ENCODE measurements around the gene SLC51A.

SLC51A gene

DNA sequence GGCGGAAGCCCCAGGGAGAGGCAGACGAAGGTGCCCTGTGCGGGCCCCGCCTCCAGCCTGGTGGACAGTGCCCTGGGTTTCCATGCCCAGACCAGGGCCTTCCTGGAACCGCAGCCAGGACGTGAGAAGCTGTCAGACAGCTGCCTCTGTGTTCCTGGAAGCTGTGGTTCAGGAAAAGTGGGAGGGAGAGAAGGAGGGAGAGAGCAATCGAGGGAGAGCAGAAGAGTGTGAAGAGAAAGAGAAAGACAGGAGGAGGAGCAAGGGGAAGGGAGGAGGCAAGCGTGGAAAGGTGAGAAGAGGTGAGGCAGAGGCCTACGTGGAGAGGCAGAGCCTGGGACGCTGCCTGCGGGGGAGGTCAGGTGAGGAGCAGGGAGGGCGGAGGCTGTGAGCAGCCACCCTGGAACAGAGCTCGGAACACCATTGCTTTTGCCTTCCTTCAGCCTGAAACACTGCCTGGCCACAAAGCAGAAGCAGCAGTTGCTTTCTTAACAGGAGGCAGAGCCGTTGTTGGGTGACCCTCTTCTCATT is 23.7 kb upstream of the SLC51A start:
- no peaks in the 10 kb centered on the region for H3K9me3 ChIP-seq (ENCODE audit: control insufficient read depth, low read length)
- 70% methylated on average over 14 of the region's 14 CpGs for WGBS, 2 experiments
- H3K36me3 ChIP-seq (ENCODE audit: control insufficient read depth, insufficient read depth, low read length), result no peaks in the 10 kb centered on the region

DNA sequence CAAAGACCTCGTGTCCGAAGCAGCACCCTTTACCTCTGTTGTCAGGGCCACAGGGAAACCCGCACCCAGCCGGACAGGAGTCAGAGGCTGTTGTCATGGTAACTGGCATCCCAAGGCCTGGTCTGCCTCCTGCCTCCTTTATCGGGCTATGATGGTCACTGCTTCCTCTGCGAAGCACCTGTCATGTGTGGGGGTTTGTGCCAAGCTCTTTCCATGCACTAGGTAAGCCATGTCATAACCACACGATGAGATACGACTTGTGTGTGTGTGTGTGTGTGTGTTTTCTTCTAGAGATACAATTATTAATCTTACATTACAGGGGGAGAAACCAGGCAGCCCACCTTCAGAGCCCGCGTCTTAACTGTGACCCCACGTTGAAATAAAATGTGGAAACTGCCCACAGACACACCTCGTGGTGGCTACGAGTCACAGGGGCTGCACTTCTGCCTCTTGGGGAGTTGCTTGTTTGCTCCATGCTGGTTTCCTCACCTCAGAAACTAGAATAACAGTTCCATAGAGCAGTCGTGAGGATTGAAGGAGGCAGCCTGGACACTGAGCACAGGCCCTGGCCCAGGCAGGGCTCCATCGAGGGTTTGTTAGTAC is 23.1 kb upstream of the SLC51A start:
- H3K27me3 ChIP-seq (ENCODE audit: control insufficient read depth, insufficient read depth, low read length, poor library complexity, severe bottlenecking), result no peaks in the 10 kb centered on the region
- WGBS, 2 experiments, result 88% methylated on average over 15 of the region's 15 CpGs
- no peaks in the 10 kb centered on the region for H3K9me3 ChIP-seq (ENCODE audit: control insufficient read depth, low read length)
- peaks cover 6% of the 10 kb centered on the region for H3K4me1 ChIP-seq (ENCODE audit: control insufficient read depth, insufficient read depth, low read length)
- H3K36me3 ChIP-seq (ENCODE audit: control insufficient read depth, insufficient read depth, low read length), result no peaks in the 10 kb centered on the region
- no peak overlapping the region for H3K4me3 ChIP-seq (ENCODE audit: insufficient read depth, low read depth, low read length)
- H3K27ac ChIP-seq (ENCODE audit: insufficient read depth, low read depth, low read length, poor library complexity, severe bottlenecking), result no peak overlapping the region

More for the DNA sequence above, 23.7 kb upstream of the SLC51A start:
- Histone ChIP-seq H3K27ac (ENCODE audit: insufficient read depth, low read depth, low read length, poor library complexity, severe bottlenecking) (no peak overlapping the region), H3K27me3 (ENCODE audit: control insufficient read depth, insufficient read depth, low read length, poor library complexity, severe bottlenecking) (no peaks in the 10 kb centered on the region), H3K4me1 (ENCODE audit: control insufficient read depth, insufficient read depth, low read length) (peaks cover 6% of the 10 kb centered on the region), H3K4me3 (ENCODE audit: insufficient read depth, low read depth, low read length) (no peak overlapping the region)

DNA sequence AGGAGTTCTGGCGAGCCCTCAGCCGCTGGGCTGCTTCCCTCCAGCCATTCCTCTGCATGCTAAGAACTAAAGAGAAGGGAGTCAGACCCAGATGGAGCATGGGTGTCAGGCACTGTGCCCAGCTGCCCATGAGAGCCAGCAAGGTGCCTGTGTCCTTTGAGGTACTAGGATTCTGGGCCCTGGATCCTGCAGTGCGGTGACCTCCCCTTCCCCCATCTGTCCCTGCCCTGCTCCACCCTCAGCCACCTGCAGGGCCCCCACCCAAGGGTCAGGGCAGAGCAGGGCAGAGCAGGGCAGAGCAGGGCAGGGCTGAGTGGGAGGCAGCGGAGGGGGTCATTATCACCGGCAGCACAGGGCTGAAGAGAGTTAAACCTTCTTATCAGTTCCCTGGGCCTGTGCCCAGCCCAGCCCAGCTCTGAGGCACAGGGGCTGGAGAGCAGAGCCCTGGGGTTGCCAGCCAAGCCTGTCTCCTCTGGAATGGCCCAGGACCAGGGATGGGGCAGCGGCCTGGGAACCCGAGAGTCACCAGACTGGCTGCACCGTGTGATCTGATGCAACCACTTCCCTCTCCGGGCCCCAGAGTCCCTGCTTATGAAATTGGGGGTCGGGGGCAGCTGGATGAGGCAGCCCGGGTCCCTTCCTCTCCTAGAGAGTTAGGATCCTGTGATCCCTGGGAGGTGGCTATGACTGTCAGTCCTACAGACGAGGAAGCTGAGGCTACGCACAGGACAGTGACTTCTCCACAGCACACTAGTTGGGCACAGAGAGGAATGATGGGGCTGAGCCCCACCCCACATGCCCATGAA is 22.4 kb upstream of the SLC51A start:
- no peaks in the 10 kb centered on the region for H3K9me3 ChIP-seq (ENCODE audit: control insufficient read depth, low read length)
- H3K27ac ChIP-seq (ENCODE audit: insufficient read depth, low read depth, low read length, poor library complexity, severe bottlenecking), result no peak overlapping the region
- H3K27me3 ChIP-seq (ENCODE audit: control insufficient read depth, insufficient read depth, low read length, poor library complexity, severe bottlenecking), result no peaks in the 10 kb centered on the region
- no peak overlapping the region for H3K4me3 ChIP-seq (ENCODE audit: insufficient read depth, low read depth, low read length)
- H3K4me1 ChIP-seq (ENCODE audit: control insufficient read depth, insufficient read depth, low read length), result peaks cover 6% of the 10 kb centered on the region
- H3K36me3 ChIP-seq (ENCODE audit: control insufficient read depth, insufficient read depth, low read length), result no peaks in the 10 kb centered on the region
- WGBS, 2 experiments, result 90% methylated on average over 13 of the region's 13 CpGs

DNA sequence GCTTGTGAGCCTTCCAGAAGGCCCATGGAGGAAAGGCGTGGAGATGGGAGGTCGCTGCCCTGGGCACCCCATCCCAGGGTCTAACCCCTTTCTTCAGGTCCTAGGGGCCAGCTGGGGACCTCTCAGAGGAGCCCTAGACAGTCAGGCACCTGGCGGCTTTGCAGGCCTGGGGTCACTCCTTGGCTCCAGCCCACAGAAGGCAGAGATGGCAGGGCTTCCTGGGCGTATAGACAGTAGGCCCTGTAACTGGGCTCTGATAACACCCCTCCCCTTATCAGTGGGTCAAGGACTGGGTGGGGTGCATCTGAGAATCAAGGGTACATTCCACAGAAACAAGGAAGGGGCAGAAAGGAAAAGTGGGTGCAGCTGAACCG is 21.8 kb upstream of the SLC51A start:
- Histone ChIP-seq H3K4me3 (ENCODE audit: insufficient read depth, low read depth, low read length) (no peak overlapping the region), H3K27ac (ENCODE audit: insufficient read depth, low read depth, low read length, poor library complexity, severe bottlenecking) (no peak overlapping the region), H3K27me3 (ENCODE audit: control insufficient read depth, insufficient read depth, low read length, poor library complexity, severe bottlenecking) (no peaks in the 10 kb centered on the region), H3K36me3 (ENCODE audit: control insufficient read depth, insufficient read depth, low read length) (no peaks in the 10 kb centered on the region), H3K4me1 (ENCODE audit: control insufficient read depth, insufficient read depth, low read length) (peaks cover 6% of the 10 kb centered on the region), H3K9me3 (ENCODE audit: control insufficient read depth, low read length) (no peaks in the 10 kb centered on the region)
- 95% methylated on average over 5 of the region's 5 CpGs for WGBS, 2 experiments

DNA sequence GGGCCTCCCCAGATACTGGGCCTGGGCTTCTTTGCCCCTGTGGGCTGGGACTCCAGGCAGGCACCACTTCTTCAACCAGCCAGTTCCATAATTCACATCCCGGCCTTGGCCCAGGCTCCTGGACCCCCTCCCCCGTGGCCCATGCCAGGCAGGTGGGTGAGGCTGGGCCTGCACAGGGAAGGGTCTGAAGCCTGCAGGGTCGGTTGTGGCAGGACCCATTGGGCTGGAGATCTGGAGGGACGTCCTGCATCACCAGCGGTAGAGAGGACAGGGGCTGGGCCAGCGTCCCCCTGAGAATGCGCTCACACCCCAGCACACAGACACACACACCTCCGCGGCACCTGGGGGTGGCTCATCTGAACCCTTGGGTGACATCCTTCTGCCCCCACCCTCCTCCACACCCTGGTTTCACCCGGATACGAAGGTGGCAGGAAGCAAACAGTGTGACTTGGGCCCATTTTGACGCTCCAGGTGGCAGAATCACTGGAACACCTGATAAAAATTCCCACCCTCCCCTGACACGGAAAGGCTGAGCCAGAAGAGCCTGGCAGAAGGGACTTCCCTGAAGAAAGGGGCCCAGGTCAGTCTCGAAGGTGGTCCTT is 20.6 kb upstream of the SLC51A start:
- no peaks in the 10 kb centered on the region for H3K36me3 ChIP-seq (ENCODE audit: control insufficient read depth, insufficient read depth, low read length)
- H3K4me3 ChIP-seq (ENCODE audit: insufficient read depth, low read depth, low read length), result no peak overlapping the region
- no peak overlapping the region for H3K27ac ChIP-seq (ENCODE audit: insufficient read depth, low read depth, low read length, poor library complexity, severe bottlenecking)
- H3K9me3 ChIP-seq (ENCODE audit: control insufficient read depth, low read length), result no peaks in the 10 kb centered on the region
- H3K27me3 ChIP-seq (ENCODE audit: control insufficient read depth, insufficient read depth, low read length, poor library complexity, severe bottlenecking), result no peaks in the 10 kb centered on the region
- WGBS, 2 experiments, result 91 to 92% methylated on average over 14 of the region's 14 CpGs
- peaks cover 6% of the 10 kb centered on the region for H3K4me1 ChIP-seq (ENCODE audit: control insufficient read depth, insufficient read depth, low read length)

DNA sequence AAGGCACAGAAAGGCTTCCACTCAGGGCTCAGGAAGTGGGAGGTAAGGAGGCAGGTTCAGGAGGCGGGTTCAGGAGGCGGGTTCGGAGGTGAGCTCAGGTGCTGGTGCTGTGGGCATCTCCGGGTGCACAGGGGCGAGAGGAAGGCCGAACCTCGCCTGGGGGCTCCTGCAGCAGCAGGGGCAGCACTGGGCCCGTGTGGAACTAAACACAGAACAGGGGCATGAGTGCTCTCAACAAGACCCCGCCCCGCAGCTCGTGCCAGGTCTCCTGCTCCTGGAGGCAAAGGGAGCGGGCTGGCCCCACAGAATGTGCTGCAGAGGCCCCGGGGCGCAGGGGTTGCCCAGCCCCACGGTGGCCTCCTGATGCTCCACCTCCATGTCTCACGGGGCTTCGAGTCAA is 18.8 kb upstream of the SLC51A start:
- H3K4me1 ChIP-seq (ENCODE audit: control insufficient read depth, insufficient read depth, low read length), result peaks cover 2% of the 10 kb centered on the region
- no peaks in the 10 kb centered on the region for H3K36me3 ChIP-seq (ENCODE audit: control insufficient read depth, insufficient read depth, low read length)
- H3K4me3 ChIP-seq (ENCODE audit: insufficient read depth, low read depth, low read length), result no peak overlapping the region
- no peaks in the 10 kb centered on the region for H3K9me3 ChIP-seq (ENCODE audit: control insufficient read depth, low read length)
- H3K27ac ChIP-seq (ENCODE audit: insufficient read depth, low read depth, low read length, poor library complexity, severe bottlenecking), result no peak overlapping the region
- 90 to 91% methylated on average over 17 of the region's 17 CpGs for WGBS, 2 experiments
- no peaks in the 10 kb centered on the region for H3K27me3 ChIP-seq (ENCODE audit: control insufficient read depth, insufficient read depth, low read length, poor library complexity, severe bottlenecking)

DNA sequence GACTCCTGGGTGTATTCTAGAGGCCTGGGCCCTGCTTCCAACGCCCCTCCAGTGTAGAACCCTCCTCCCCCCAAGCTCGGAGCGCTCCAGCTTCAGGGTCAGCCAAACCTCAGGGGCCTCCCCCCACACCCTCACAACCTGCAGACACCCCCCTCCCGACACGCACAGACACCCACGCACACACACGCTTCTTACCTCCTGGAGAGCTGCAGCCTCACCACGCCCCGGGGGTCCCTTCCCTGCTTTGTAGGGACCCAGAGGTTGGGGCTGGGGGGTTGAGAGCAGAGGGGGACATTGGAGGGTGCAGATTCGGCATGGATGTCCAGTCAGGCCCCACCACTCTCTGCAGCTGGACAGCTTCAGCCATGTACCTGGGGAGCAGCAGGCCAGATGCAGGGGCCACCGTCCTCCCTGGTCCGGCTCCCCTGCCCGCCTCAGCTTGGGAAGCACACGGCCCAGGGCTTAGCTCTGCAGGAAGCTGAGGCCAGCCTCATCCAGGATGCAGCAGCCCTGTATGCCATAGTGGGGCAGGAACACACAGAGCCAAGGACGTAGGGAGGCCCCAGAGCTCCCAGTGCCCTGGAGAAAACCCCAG is 18.2 kb upstream of the SLC51A start:
- H3K36me3 ChIP-seq (ENCODE audit: control insufficient read depth, insufficient read depth, low read length), result no peaks in the 10 kb centered on the region
- 91 to 92% methylated on average over 15 of the region's 15 CpGs for WGBS, 2 experiments
- H3K9me3 ChIP-seq (ENCODE audit: control insufficient read depth, low read length), result no peaks in the 10 kb centered on the region
- H3K27me3 ChIP-seq (ENCODE audit: control insufficient read depth, insufficient read depth, low read length, poor library complexity, severe bottlenecking), result no peaks in the 10 kb centered on the region
- no peak overlapping the region for H3K27ac ChIP-seq (ENCODE audit: insufficient read depth, low read depth, low read length, poor library complexity, severe bottlenecking)
- H3K4me3 ChIP-seq (ENCODE audit: insufficient read depth, low read depth, low read length), result no peak overlapping the region
- no peaks in the 10 kb centered on the region for H3K4me1 ChIP-seq (ENCODE audit: control insufficient read depth, insufficient read depth, low read length)

DNA sequence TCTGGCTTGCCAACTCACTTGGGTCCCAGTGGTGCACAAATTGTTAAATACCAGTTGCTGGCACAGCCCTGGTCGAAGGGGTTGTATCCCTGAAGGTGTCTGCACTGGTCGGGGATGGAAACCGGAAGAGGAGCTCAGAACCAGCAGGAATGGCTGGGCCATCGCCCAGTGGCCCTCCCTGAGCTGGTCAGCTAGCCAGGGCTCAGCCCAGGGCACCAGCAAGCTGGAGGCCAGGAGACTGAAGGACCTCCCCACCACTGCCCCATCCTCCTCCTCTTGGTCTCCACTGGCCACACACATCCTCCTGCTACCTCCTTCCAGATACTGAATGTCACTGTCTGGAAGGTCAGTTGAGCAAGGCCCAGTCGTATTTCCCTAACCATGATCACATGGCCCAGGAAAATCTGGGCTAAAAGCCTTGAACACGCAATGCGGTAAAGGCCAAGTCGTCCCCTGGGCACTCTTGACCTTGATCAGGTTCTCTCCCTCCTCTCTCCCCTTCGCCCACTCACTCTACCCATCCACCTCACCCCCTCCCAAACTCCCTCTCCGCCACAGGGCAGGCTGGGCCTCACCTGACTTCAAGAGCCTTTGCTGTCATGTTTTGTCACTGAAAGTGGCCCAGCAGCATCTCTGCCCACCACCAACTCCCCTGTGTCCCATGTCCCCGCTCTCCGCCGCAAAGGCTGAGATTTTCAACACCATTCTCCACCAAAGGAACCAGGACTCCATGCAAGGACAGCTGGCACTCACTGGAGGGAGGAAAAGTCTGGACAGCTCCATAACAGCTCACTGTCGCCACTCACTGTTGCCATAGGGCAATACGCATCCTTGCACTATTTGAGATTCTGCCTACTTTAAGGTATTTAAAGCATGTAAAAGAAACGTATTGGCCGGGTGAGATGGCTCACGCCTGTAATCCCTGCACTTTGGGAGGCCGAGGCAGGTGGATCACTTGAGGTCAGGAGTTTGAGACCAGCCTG is 17.3 kb upstream of the SLC51A start:
- Histone ChIP-seq H3K9me3 (ENCODE audit: control insufficient read depth, low read length) (no peaks in the 10 kb centered on the region), H3K36me3 (ENCODE audit: control insufficient read depth, insufficient read depth, low read length) (no peaks in the 10 kb centered on the region), H3K27ac (ENCODE audit: insufficient read depth, low read depth, low read length, poor library complexity, severe bottlenecking) (no peak overlapping the region), H3K4me1 (ENCODE audit: control insufficient read depth, insufficient read depth, low read length) (no peaks in the 10 kb centered on the region), H3K27me3 (ENCODE audit: control insufficient read depth, insufficient read depth, low read length, poor library complexity, severe bottlenecking) (no peaks in the 10 kb centered on the region), H3K4me3 (ENCODE audit: insufficient read depth, low read depth, low read length) (no peak overlapping the region)
- WGBS, 2 experiments, result 89% methylated on average over 19 of the region's 19 CpGs

DNA sequence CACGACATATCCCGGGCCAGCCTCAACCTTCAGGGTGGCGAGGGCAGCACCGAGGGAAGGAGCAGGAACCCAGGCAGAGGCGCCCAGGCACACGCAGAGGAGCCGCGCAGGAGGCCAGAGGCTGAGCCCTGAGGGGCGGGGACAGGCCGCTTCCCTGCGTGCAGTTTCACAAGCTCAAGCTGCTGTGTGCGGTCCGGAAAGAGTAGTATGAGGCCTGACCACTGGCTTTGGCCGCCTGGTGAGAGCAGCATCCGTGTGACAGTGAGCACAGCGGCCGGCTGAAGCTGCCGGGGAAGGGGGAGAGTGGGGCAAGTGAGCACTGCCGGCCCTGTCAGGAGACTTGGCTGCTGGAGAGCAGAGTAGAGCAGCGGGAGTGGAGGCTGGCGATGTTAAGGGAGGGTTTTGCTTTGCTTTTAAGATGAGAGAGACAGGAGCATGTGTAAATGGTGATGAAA is 13.8 kb upstream of the SLC51A start:
- Histone ChIP-seq H3K4me3 (ENCODE audit: insufficient read depth, low read depth, low read length) (no peak overlapping the region), H3K27ac (ENCODE audit: insufficient read depth, low read depth, low read length, poor library complexity, severe bottlenecking) (no peak overlapping the region)

More for the DNA sequence above, 13.8 kb upstream of the SLC51A start:
- Histone ChIP-seq H3K27me3 (ENCODE audit: control insufficient read depth, insufficient read depth, low read length, poor library complexity, severe bottlenecking) (peaks cover 12% of the 10 kb centered on the region), H3K9me3 (ENCODE audit: control insufficient read depth, low read length) (no peaks in the 10 kb centered on the region), H3K4me1 (ENCODE audit: control insufficient read depth, insufficient read depth, low read length) (no peaks in the 10 kb centered on the region), H3K36me3 (ENCODE audit: control insufficient read depth, insufficient read depth, low read length) (no peaks in the 10 kb centered on the region)
- 81 to 84% methylated on average over 21 of the region's 21 CpGs for WGBS, 2 experiments
